ENCODE measurements around the gene DPH7. TPM values are rescaled to one million over a fixed set of nuclear protein-coding genes. Genes with fewer than 3 reads are reported as not detected.

Gene DPH7
- polyA plus RNA-seq, 2 of the 4 experiments (the other 2 are of a cell fraction): 26.7 to 35.2 TPM

DNA sequence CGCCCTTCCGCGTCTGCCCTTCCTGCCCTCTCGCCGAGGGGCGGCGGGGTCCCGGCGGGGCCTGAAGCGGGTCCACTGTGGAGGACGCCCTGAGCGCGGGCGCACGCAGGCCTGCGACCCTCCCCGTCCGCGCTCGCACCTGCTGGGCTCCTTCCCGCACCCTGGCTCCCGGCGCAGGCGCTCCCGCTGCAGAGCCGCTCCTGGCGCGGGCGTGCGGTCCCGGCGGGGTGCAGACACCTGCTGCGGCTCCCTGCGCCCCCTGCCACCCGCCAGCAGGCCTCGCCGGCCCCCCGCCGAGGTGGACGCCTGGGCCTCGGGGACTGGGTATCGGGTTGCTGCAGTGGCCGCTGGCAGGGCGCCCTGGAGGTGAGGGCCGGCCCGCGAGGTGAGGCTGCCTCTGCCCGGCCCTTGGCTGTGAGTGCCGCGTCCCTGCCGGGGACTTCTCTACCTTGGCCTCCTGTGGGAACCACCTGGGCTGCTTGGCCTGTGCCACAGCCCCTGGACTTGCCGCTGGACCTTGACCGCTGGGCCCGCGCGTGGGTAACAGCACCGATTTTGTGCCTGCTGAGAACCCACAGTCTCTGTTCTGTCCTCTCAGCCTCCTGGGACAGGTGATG is 27.4 kb upstream of the DPH7 start (continued):
- TF ChIP-seq, protein P1, sequence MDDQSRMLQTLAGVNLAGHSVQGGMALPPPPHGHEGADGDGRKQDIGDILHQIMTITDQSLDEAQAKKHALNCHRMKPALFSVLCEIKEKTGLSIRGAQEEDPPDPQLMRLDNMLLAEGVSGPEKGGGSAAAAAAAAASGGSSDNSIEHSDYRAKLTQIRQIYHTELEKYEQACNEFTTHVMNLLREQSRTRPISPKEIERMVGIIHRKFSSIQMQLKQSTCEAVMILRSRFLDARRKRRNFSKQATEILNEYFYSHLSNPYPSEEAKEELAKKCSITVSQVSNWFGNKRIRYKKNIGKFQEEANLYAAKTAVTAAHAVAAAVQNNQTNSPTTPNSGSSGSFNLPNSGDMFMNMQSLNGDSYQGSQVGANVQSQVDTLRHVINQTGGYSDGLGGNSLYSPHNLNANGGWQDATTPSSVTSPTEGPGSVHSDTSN (IDR thresholded peaks at IDR 0.05): no peak

DNA sequence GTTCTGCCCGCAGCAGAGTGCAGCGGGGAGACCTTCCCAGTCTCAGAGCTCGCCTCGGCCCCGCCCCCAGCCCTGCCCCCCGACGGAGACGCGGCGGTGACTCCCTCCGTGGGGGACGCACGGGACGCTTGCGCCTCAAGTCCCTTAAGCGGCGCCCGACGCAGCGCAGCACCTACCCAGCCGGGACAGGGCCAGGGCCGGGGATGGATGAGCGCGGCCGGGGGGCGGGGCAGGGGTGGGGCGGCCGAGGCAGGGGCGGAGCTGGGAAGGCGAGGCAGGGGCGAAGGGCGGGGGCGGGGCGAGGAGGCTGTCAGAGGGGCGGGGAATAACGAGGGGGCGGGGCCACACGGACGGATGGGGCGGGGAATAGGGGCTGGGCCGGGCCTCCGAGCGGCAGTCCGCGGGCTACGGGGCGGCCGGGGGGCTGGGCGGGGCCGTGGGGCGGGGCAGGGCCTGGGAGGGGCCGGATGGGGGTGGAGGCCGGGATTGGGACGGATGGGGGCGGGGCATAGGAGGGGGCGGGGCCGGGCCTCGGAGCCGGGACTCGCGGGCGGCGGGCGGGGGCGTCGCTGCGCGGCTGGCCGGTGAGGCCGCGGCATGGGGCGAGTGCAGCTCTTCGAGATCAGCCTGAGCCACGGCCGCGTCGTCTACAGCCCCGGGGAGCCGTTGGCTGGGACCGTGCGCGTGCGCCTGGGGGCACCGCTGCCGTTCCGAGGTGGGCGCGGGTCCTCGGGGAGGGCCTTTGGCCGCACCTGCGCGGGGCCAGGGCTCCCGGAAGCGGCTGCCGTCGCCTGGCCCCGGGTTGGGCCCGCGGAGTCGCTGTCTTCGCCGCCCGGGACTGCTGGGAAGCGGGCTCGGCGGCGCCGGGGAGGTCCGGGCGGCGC is 26.6 kb upstream of the DPH7 start, which contains the start of gene ARRDC1:
Gene ARRDC1 (plus strand): TSS at position 566 of the 884 bp plus-strand sequence. CDS start 32 bp downstream, at position 598.
- Histone ChIP-seq H3K9me3 (no peaks in the 10 kb centered on the region), H3K27ac (peak within 1 kb of the TSS; percentile 93 to 95), H3K4me1 (peaks cover 17% of the 10 kb centered on the region), H3K4me2 (peak within 1 kb of the TSS; percentile 100), H3K4me3 (peak within 1 kb of the TSS; percentile 92)
- POLR2A ChIA-PET: interaction anchor here (0.5 to 1.2 kb wide), 10 partner anchors 9 to 122 kb away, joined by 3 to 11 read pairs (median 3); partner anchors contain the start of genes EHMT1, MRPL41, PNPLA7 and ZMYND19
- 0% methylated on average over 18 of the region's 111 CpGs for WGBS (ENCODE audit: missing lambda C conversion rate)
- DNase-seq (ENCODE audit: low read depth in 1 of 2, low spot score in 1 of 2): peak; percentile 66 to 92
- CTCF ChIA-PET: interaction anchor here (1.2 kb wide), 1 partner anchor 14 kb away, joined by 3 read pairs; no protein-coding TSS in a partner anchor
- FAIRE-seq: no peak
- TF ChIP-seq JUN (IDR thresholded peaks at IDR 0.05): peak in 1 of 2 experiments; percentile 67; a peak in 2 of 5 replicates
- no peak for TF ChIP-seq TP53 (CRISPR knock-in tag; IDR thresholded peaks at IDR 0.05)
- TF ChIP-seq POLR2A (IDR thresholded peaks at IDR 0.05; ENCODE audit: low read length): peak; percentile 78
- TF ChIP-seq PHF8 (IDR thresholded peaks at IDR 0.05; ENCODE audit: borderline replicate concordance, low read depth): 0 out of 2 replicates have a peak, but pooled peaks have one; percentile 45
- TF ChIP-seq, protein P2, sequence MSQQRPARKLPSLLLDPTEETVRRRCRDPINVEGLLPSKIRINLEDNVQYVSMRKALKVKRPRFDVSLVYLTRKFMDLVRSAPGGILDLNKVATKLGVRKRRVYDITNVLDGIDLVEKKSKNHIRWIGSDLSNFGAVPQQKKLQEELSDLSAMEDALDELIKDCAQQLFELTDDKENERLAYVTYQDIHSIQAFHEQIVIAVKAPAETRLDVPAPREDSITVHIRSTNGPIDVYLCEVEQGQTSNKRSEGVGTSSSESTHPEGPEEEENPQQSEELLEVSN (IDR thresholded peaks at IDR 0.05; ENCODE audit: borderline replicate concordance, low read depth): 0 out of 2 replicates have a peak, but pooled peaks have one; percentile 34
- peak; percentile 78 to 88 for ATAC-seq

DNA sequence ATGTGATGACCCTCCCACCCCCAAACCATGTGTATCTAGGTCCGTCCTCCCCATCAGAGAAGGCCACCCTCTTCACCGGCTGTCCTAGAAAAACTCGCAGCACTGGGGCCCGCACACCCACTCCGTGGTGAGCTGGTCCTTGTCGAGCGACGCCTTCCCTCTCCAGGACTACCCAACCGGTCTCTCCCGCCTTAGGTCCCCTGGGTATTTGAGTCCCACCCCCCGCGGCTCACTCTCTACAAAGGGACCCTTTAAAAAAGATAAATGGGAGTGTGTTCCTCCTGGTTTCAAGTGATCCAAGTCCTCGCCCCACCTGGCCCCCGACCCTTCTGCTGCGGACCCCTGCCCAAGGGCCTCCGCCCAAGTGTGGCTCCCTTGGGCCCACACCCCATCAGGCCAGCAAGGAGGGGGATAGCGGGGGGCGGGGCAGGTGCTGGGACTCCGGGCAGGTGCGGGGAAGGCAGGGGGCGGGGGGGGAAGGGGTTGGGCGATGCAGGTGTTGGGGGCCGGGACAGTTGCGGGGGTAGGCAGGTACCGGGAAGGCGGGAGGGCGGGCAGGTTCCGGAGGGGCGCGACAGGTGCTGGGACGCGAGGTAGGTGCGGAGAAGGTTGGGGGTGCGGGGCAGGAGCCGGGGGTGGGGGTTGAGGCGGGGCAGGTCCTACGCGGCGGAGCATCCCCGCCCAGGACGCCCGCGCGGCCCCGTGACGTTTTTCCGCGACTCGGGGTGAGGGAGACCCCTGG is 25.8 kb upstream of the DPH7 start:
- FAIRE-seq (no peak), DNase-seq (ENCODE audit: low read depth in 1 of 2, low spot score in 1 of 2) (no peak), ATAC-seq (no peak)
- 50% methylated on average over 19 of the region's 49 CpGs for WGBS (ENCODE audit: missing lambda C conversion rate)
- H3K27ac ChIP-seq: peak overlapping the region; percentile 79 to 84
- peak overlapping the region; percentile 76 for H3K4me3 ChIP-seq
- TF ChIP-seq, protein P3, sequence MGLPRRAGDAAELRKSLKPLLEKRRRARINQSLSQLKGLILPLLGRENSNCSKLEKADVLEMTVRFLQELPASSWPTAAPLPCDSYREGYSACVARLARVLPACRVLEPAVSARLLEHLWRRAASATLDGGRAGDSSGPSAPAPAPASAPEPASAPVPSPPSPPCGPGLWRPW (IDR thresholded peaks at IDR 0.05): no peak
- TF ChIP-seq HEYL (CRISPR knock-in tag; IDR thresholded peaks at IDR 0.05): no peak
- ChIA-PET CTCF (interaction anchor here (1.2 to 18.5 kb wide), 2 partner anchors 13 to 24 kb away, joined by 3 to 175 read pairs; partner anchors contain the start of gene DPH7), POLR2A (interaction anchor here (0.6 to 1.2 kb wide), 5 partner anchors 9 to 121 kb away, joined by 3 to 11 read pairs (median 9); partner anchors contain the start of genes EHMT1, PNPLA7 and ZMYND19)
- no peaks in the 10 kb centered on the region for H3K9me3 ChIP-seq
- H3K4me1 ChIP-seq: peaks cover 17% of the 10 kb centered on the region
- peak overlapping the region; percentile 94 for H3K4me2 ChIP-seq

DNA sequence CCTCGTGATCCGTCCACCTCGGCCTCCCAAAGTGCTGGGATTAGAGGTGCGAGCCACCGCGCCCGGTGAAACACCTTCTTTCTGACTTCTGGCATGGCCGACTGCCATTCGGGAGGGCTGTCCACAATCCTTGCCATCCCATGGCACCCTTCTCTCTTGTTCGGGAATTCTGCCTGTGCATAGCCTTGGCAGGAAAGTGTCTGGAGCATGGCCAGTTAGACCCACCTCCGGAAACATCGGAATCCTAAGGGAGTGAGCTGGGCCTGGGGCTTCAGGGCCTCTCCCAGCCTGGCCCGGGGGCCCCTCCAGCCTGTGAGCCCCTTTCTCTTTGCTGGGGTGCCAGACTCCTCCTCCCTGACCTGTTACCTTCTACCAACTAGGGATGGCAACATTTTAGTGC is 25.2 kb upstream of the DPH7 start:
- Histone ChIP-seq H3K4me3 (no peak overlapping the region), H3K27ac (no peak overlapping the region), H3K4me2 (no peak overlapping the region), H3K9me3 (no peaks in the 10 kb centered on the region), H3K4me1 (peaks cover 21% of the 10 kb centered on the region)
- WGBS (ENCODE audit: missing lambda C conversion rate): 90% methylated on average over 13 of the region's 13 CpGs
- POLR2A ChIA-PET: no interaction called here
- ATAC-seq (no peak), DNase-seq (ENCODE audit: low read depth in 1 of 2, low spot score in 1 of 2) (no peak), FAIRE-seq (no peak)
- TF ChIP-seq ZNF302 (CRISPR knock-in tag; IDR thresholded peaks at IDR 0.05): no peak
- TF ChIP-seq NFE2L2 (conservative IDR thresholded peaks at IDR 0.05; ENCODE audit: low read length): no peak
- CTCF ChIA-PET: interaction anchor here (0.7 to 18.5 kb wide), 3 partner anchors 12 to 23 kb away, joined by 3 to 175 read pairs (median 8); partner anchors contain the start of gene DPH7

Data from A549 (cell line).